SU-DHL-6 (cell line): ENCODE results near the gene FBXL2.
A peak's percentile ranks its signal among the peaks of the same experiment; 100 is the strongest.

Source experiments
- H2AFZ ChIP-seq: fragments of 200-600 bp; sonication (generic); 2 replicates; pipeline ENCODE4 v1.6.1; 2014; ENCODE audit warnings: low read depth, mild to moderate bottlenecking, moderate library complexity, mixed read lengths, antibody characterized with exemption, low read length; ENCODE audit not compliant: severe bottlenecking
- H3F3A ChIP-seq: fragments of 200-600 bp; shearing (Covaris generic); 2 replicates; pipeline ENCODE4 v1.6.0; 2016; ENCODE audit warnings: antibody characterized with exemption, mild to moderate bottlenecking; ENCODE audit not compliant: insufficient read depth
- H3K27ac ChIP-seq: fragments of 200-600 bp; sonication (generic); 2 replicates; pipeline ENCODE4 v1.5.1; 2016; ENCODE audit warnings: low read depth, mild to moderate bottlenecking, low read length, moderate library complexity, mixed read lengths
- H3K27me3 ChIP-seq: fragments of 200-600 bp; sonication (generic), shearing (Covaris generic); 2 replicates; pipeline ENCODE4 v1.6.0; 2014; ENCODE audit warnings: mild to moderate bottlenecking, low read length
- H3K36me3 ChIP-seq: fragments of 200-600 bp; sonication (generic); 2 replicates; pipeline ENCODE4 v1.6.1; 2014; ENCODE audit warnings: mild to moderate bottlenecking, low read length, mixed read lengths
- H3K4me2 ChIP-seq: fragments of 300-600, 200-600 bp; shearing (Covaris generic), sonication (generic); 2 replicates; pipeline ENCODE4 v1.6.0; 2014; ENCODE audit warnings: low read length, low read depth, mild to moderate bottlenecking; ENCODE audit not compliant: poor library complexity, severe bottlenecking
- H3K4me3 ChIP-seq: fragments of 200-600 bp; sonication (generic); 2 replicates; pipeline ENCODE4 v1.5.1; 2014; ENCODE audit warnings: antibody characterized with exemption, low read length, mild to moderate bottlenecking, mixed read lengths; ENCODE audit not compliant: insufficient read depth, poor library complexity, severe bottlenecking
- H3K79me2 ChIP-seq: fragments of 200-600 bp; sonication (generic); 2 replicates; pipeline ENCODE4 v1.6.1; 2014; ENCODE audit warnings: mild to moderate bottlenecking, low read length, moderate library complexity; ENCODE audit not compliant: insufficient read depth
- H3K9ac ChIP-seq: fragments of 200-600 bp; sonication (generic); 2 replicates; pipeline ENCODE4 v1.7.0; 2014; ENCODE audit warnings: mild to moderate bottlenecking, low read length
- H3K9me2 ChIP-seq: fragments of 200-600 bp; sonication (generic); replicated peaks from 2 replicates; pipeline ENCODE4 v1.6.1; 2014; ENCODE audit warnings: low read length; ENCODE audit not compliant: insufficient read depth
- H3K9me3 ChIP-seq: fragments of 200-600 bp; sonication (generic); 2 replicates; pipeline ENCODE4 v1.6.1; 2014; ENCODE audit warnings: low read length, mixed read lengths; ENCODE audit not compliant: insufficient read depth
- H4K20me1 ChIP-seq: fragments of 200-600 bp; sonication (generic); 2 replicates; pipeline ENCODE4 v1.6.1; 2014; ENCODE audit warnings: low read depth, mild to moderate bottlenecking, antibody characterized with exemption, low read length, moderate library complexity, mixed read lengths
- CTCF ChIP-seq: fragments of 200-600 bp; sonication (generic); IDR thresholded peaks from one replicate; pipeline ENCODE4 v1.5.1; 2017; ENCODE audit warnings: antibody characterized with exemption, mild to moderate bottlenecking, low read length, moderate library complexity; ENCODE audit not compliant: insufficient read depth, poor library complexity, severe bottlenecking
- EZH2phosphoT487 ChIP-seq: fragments of 200-600 bp; sonication (generic), shearing (Covaris generic); conservative IDR thresholded peaks from 2 replicates; pipeline ENCODE4 v1.6.1; 2018; ENCODE audit warnings: mild to moderate bottlenecking, antibody characterized with exemption, low read length, moderate library complexity, mixed read lengths

The FBXL2 gene

DNA sequence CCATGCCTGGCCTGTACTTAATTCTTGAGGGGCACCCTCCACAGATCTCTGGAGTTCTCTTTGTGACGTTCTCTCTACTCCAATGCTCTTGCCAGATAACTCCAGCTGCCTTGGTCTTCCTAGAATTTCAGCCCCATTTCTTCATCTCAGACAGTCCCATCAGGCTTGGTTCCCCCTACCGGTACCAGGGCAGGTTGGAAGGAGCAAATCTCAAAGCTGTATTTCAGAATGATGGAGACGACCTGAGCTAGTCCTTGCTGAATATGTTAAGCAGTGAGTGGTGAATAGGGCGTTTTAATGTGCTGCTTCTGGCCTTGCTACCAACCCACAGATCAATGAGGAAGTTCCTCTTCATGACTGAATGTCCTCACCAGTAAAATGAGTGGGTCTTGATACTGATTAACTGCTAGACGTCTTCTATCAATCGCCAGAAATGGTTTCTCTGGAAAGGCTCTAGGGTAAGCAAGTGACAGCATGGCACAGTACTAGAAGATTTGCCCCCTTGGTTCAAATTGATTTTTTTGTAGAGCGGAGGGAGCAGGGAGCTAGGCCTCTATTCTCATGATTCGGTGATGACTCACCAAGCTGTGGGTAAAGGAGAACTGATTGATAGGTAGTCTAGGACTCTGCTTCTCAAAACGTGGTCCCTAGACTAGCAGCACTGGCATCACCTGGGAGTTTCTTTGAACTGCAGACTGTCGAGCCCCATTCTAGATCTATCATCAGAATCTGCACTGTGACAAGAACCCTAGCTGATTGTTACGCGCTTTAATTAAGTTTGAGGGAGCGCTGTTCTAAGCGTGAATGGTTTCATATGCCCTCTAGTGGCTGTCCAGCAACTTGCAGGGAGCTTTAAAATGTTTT lies 95.2 kb downstream of the FBXL2 start:
- Histone ChIP-seq H3K4me2 (no peak overlapping the region), H3K27ac (no peak overlapping the region), H2AFZ (no peak overlapping the region)

DNA sequence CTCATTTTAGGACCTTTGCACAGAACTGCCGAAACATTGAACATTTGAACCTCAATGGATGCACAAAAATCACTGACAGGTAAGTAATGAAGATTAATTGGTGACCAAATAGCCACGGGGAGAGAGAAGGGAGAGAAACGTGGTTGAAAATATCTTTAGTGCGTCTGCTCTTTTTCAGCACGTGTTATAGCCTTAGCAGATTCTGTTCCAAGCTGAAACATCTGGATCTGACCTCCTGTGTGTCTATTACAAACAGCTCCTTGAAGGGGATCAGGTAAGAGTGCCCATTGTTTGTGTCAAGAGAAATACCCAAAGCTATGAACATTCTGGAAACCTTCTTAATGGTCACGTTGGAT lies 95.8 kb downstream of the FBXL2 start:
- no peaks in the 10 kb centered on the region for H3K9me3 ChIP-seq
- no peaks in the 10 kb centered on the region for H3K27me3 ChIP-seq
- H4K20me1 ChIP-seq = no peaks in the 10 kb centered on the region
- no peak overlapping the region for H3K4me3 ChIP-seq
- H3K9me2 ChIP-seq = no peaks in the 10 kb centered on the region
- no peaks in the 10 kb centered on the region for H3K79me2 ChIP-seq
- no peaks in the 10 kb centered on the region for H3K36me3 ChIP-seq
- TF ChIP-seq EZH2phosphoT487 = no peak
- TF ChIP-seq CTCF = no peak
- H3K4me2 ChIP-seq = no peak overlapping the region
- H3K27ac ChIP-seq = no peak overlapping the region
- H3K9ac ChIP-seq = no peak overlapping the region
- no peak overlapping the region for H2AFZ ChIP-seq
- H3F3A ChIP-seq = no peaks in the 10 kb centered on the region

More for the DNA sequence above, 95.2 kb downstream of the FBXL2 start:
- no peaks in the 10 kb centered on the region for H4K20me1 ChIP-seq
- H3K9ac ChIP-seq = no peak overlapping the region
- H3K4me3 ChIP-seq = no peak overlapping the region
- no peaks in the 10 kb centered on the region for H3K9me3 ChIP-seq
- H3F3A ChIP-seq = no peaks in the 10 kb centered on the region
- H3K36me3 ChIP-seq = no peaks in the 10 kb centered on the region
- no peaks in the 10 kb centered on the region for H3K79me2 ChIP-seq
- TF ChIP-seq CTCF (peak; percentile 88), EZH2phosphoT487 (no peak)
- no peaks in the 10 kb centered on the region for H3K27me3 ChIP-seq
- H3K9me2 ChIP-seq = no peaks in the 10 kb centered on the region

DNA sequence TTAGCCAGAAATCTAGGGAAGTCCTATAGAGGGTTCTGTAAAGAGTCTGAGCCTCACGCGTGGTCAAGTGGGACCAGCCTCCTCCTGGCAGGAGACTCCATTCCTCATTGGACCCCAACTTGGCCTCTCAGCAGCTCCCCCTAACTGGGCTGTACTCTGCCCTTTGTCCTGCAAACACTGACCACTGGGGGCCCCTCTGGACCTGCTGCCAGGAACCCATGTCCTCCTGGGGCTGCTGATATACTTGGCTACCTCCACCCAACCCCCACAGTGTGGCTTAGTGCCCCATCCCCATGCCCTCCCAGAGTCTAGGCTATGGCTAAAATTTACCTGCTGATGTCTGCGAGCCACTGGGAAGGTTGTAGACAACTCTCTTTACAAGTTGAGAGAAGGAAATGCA lies 100.2 kb downstream of the FBXL2 start:
- Histone ChIP-seq H3K9ac (no peak overlapping the region), H3K79me2 (no peaks in the 10 kb centered on the region), H3K9me3 (no peaks in the 10 kb centered on the region), H3F3A (no peaks in the 10 kb centered on the region), H4K20me1 (no peaks in the 10 kb centered on the region), H3K9me2 (no peaks in the 10 kb centered on the region), H3K4me2 (no peak overlapping the region), H3K27ac (no peak overlapping the region), H2AFZ (no peak overlapping the region), H3K36me3 (no peaks in the 10 kb centered on the region), H3K4me3 (no peak overlapping the region), H3K27me3 (no peaks in the 10 kb centered on the region)
- TF ChIP-seq CTCF (no peak), EZH2phosphoT487 (no peak)
